NT2/D1 (cell line): ENCODE data around the gene FMN1.

Experiments
- SUZ12 ChIP-seq: IDR thresholded peaks from 2 replicates; pipeline ENCODE4 v1.6.1; 2011; ENCODE audit not compliant: insufficient read length, insufficient read depth; ENCODE audit errors: extremely low read depth
- YY1 ChIP-seq: IDR thresholded peaks from 2 replicates; pipeline ENCODE4 v1.6.1; 2011; ENCODE audit not compliant: insufficient read length, insufficient read depth
- ZNF274 ChIP-seq: IDR thresholded peaks from 2 replicates; pipeline ENCODE4 v1.6.1; 2011; ENCODE audit warnings: mild to moderate bottlenecking, low read depth, low read length

- no peak for TF ChIP-seq ZNF274
- TF ChIP-seq YY1, result no peak
- no peak for TF ChIP-seq SUZ12
Measured at GRCh38 chr15:33068511-33068990, 126.0 kb downstream of the FMN1 start.
